ENCODE measurements around the gene CASZ1. TPM values are rescaled to one million over a fixed set of nuclear protein-coding genes. Genes with fewer than 3 reads are reported as not detected.
A peak's percentile ranks its signal among the peaks of the same experiment; 100 is the strongest.

CASZ1 gene
- total and polyA plus RNA-seq, 2 experiments from 2014 or later, result 3.6 to 6.9 TPM

DNA sequence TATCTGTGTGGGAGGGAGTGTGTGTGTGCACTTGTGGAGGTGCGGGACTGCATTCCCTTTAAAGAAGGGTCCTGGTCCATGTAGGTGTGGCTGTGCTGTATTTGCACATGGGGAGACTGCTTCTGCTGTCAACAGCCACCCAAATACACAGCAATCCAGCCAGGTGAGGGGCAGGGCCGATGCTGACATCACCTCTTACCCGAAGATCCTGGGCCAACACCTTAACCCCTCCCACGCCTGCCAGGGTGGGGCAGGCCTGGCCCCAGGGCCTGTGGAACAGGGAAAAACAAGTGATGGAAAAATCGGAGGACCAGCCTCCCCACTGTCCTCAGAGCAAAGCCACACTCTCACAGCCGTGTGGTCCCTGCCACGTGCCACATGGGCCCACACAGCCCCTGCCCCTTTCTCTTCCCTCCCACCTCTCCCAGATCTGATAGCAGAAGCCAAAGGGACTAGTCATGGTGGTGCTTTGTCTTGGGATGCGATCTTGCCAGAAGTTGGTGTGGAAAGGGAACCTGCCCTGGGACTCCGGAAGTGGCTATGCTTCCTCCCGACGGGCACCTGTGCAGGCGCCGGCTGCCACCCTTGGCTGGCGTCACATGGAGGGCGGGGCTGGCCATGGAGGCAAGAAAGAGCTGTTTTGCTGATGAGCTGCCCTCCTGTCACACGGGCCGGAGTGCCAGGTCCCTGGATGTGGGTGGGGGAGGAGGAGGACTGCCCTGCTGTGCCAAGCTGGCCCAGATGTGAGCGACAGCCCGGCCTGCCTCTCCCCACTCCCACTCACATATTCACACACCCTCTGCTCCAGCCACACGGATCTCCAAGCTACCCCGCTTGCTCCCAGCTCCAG is 7.8 kb upstream of the CASZ1 start:
- H3K4me2 ChIP-seq, result no peak overlapping the region
- H2AFZ ChIP-seq, result no peak overlapping the region
- H3K79me2 ChIP-seq, result no peaks in the 10 kb centered on the region
- 79% methylated on average over 21 of the region's 21 CpGs for WGBS (ENCODE audit: low lambda C conversion rate, missing lambda C conversion rate)
- H3K4me3 ChIP-seq, result no peak overlapping the region
- no peaks in the 10 kb centered on the region for H3K36me3 ChIP-seq (replicated peaks; ENCODE audit: insufficient read depth, low read depth)
- H3K9me2 ChIP-seq (replicated peaks; ENCODE audit: insufficient read depth), result no peaks in the 10 kb centered on the region
- TF ChIP-seq EZH2 (IDR thresholded peaks at IDR 0.05; ENCODE audit: borderline replicate concordance) (no peak), CTCF (IDR thresholded peaks at IDR 0.05; ENCODE audit: poor library complexity) (no peak), EZH2phosphoT487 (IDR thresholded peaks at IDR 0.05; ENCODE audit: low read depth, severe bottlenecking, unreplicated experiment) (no peak)
- peak; percentile 35 for DNase-seq (ENCODE audit: low spot score)
- H3K9me3 ChIP-seq (ENCODE audit: low read depth), result no peaks in the 10 kb centered on the region
- H3K27me3 ChIP-seq, result peaks cover 19% of the 10 kb centered on the region
- H4K20me1 ChIP-seq (ENCODE audit: insufficient read depth, poor library complexity, severe bottlenecking), result no peaks in the 10 kb centered on the region
- H3K27ac ChIP-seq, result no peak overlapping the region
- H3K4me1 ChIP-seq (ENCODE audit: insufficient read depth), result no peaks in the 10 kb centered on the region

DNA sequence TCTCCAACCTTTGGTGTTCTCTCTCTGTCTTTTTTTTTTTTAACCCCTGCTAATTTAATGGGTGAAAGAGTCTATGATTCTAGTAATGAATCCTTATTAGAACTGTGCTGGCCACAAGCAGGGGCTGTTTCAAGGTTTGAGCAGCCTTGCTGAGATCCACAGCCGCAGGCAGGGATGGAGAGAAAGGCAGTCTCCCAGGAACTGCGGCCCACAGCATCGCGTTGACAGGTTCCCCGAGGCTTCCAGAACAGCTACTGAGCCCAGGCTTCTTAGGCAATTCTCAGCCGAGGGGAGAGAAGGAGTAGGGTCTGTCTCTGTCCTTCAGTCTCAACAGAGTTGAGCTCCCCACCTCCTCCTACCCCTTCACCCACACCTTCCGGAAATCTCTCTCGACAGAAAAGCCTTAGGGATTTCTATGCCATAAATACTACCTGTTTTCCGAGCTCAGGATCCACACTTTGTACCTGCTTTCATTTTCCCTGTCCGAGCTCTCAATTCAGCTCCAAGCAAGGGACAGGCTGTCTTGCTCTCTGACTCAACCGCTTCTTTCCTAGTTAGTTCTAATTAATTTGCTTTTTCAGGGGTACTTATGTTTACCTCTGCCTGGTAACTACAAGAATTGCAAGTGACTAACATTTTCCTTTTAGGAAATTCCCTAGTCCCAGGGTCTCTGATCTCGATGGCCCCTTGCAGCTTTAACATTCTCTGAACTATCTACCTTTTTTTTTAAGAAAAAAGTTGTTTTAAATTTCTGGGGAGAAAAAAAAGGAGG is 6.7 kb upstream of the CASZ1 start:
- no peaks in the 10 kb centered on the region for H3K4me1 ChIP-seq (ENCODE audit: insufficient read depth)
- no peaks in the 10 kb centered on the region for H3K36me3 ChIP-seq (replicated peaks; ENCODE audit: insufficient read depth, low read depth)
- H3K9me3 ChIP-seq (ENCODE audit: low read depth), result no peaks in the 10 kb centered on the region
- H2AFZ ChIP-seq, result no peak overlapping the region
- no peaks in the 10 kb centered on the region for H3K9me2 ChIP-seq (replicated peaks; ENCODE audit: insufficient read depth)
- DNase-seq (ENCODE audit: low spot score), result no peak
- H3K79me2 ChIP-seq, result no peaks in the 10 kb centered on the region
- TF ChIP-seq CTCF (IDR thresholded peaks at IDR 0.05; ENCODE audit: poor library complexity) (no peak), EZH2 (IDR thresholded peaks at IDR 0.05; ENCODE audit: borderline replicate concordance) (no peak), EZH2phosphoT487 (IDR thresholded peaks at IDR 0.05; ENCODE audit: low read depth, severe bottlenecking, unreplicated experiment) (no peak)
- H3K4me3 ChIP-seq, result no peak overlapping the region
- no peak overlapping the region for H3K27ac ChIP-seq
- peak overlapping the region; percentile 27 for H3K4me2 ChIP-seq
- no peaks in the 10 kb centered on the region for H4K20me1 ChIP-seq (ENCODE audit: insufficient read depth, poor library complexity, severe bottlenecking)
- H3K27me3 ChIP-seq, result peaks cover 20% of the 10 kb centered on the region
- WGBS (ENCODE audit: low lambda C conversion rate, missing lambda C conversion rate), result 64% methylated on average over 12 of the region's 12 CpGs

DNA sequence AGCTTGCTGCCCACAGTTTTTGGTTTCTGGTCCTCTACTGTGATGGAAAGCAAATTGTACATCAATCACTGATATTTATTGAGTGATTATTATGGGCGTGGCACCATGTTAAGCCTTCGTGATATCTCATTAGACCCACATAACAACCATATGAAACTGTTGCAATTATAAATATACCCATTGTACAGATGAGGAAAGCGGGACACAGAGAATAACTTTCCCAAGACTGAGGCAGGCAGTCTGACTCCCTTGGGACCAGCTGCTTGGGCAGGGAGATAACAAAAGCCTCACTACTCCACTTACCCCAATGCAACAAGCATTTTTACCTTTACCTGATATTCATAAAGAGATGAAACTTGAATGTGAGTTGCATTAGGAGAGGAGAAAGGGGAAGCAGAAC is 4.3 kb upstream of the CASZ1 start:
- no peak for TF ChIP-seq EZH2phosphoT487 (IDR thresholded peaks at IDR 0.05; ENCODE audit: low read depth, severe bottlenecking, unreplicated experiment)
- no peak for TF ChIP-seq EZH2 (IDR thresholded peaks at IDR 0.05; ENCODE audit: borderline replicate concordance)
- no peak for TF ChIP-seq CTCF (IDR thresholded peaks at IDR 0.05; ENCODE audit: poor library complexity)
- H3K36me3 ChIP-seq (replicated peaks; ENCODE audit: insufficient read depth, low read depth), result no peaks in the 10 kb centered on the region
- no peaks in the 10 kb centered on the region for H3K4me1 ChIP-seq (ENCODE audit: insufficient read depth)
- no peak overlapping the region for H3K27ac ChIP-seq
- no peak overlapping the region for H3K4me2 ChIP-seq
- no peaks in the 10 kb centered on the region for H4K20me1 ChIP-seq (ENCODE audit: insufficient read depth, poor library complexity, severe bottlenecking)
- WGBS (ENCODE audit: low lambda C conversion rate, missing lambda C conversion rate), result 91% methylated on average over 3 of the region's 3 CpGs
- no peaks in the 10 kb centered on the region for H3K9me3 ChIP-seq (ENCODE audit: low read depth)
- H3K27me3 ChIP-seq, result peaks cover 20% of the 10 kb centered on the region
- no peaks in the 10 kb centered on the region for H3K79me2 ChIP-seq
- no peaks in the 10 kb centered on the region for H3K9me2 ChIP-seq (replicated peaks; ENCODE audit: insufficient read depth)
- H2AFZ ChIP-seq, result no peak overlapping the region
- no peak overlapping the region for H3K4me3 ChIP-seq
- DNase-seq (ENCODE audit: low spot score), result no peak

Data from hepatocyte (in vitro differentiated cells).